Activated naive CD4-positive, alpha-beta T cell (primary cell): ENCODE measurements around the gene USP2.

Source experiments
- DNase-seq, 4 experiments: peaks; one replicate each; lab custom pipeline; 2025; lab: John Stamatoyannopoulos, UW

The USP2 gene

DNA sequence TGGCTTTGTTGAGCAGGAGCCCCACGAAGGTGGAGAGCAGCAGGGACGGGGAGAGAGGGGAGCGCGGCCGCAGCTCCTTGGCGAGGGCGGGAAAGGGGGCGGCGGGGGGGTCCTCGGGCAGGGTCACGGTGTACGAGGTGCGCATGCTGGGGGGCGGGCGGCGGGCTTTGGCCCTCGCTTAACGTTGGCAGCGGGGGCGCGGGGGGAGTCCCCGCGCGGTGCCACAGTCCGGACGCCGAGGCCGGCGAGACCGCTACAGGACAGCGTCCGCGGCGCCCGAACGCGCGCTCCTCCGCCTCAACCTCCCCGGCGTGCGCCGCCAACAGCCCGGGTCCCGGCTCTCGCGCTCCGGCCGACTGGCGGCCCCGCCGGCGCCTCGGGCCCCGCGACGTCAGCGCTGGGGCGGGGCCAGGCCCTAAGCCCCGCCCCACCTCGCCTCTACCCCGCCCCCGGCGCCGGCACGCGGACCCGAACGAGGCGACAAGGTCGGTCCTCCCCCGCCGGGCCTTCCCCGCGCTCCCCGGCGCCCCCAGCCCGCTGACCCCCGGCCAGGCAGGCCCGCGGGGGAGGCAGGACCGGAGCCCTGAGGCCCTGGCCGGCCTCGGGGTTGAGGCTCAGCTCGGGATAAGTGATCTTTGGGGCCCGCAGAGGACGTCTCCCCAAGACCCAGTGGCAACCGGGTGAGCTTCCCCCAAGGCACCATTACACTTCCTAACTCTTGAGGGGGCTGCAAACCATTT lies 17.5 kb downstream of the USP2 start:
- peak in 3 of 4 experiments; percentile 20 to 40 (median 29) for DNase-seq

DNA sequence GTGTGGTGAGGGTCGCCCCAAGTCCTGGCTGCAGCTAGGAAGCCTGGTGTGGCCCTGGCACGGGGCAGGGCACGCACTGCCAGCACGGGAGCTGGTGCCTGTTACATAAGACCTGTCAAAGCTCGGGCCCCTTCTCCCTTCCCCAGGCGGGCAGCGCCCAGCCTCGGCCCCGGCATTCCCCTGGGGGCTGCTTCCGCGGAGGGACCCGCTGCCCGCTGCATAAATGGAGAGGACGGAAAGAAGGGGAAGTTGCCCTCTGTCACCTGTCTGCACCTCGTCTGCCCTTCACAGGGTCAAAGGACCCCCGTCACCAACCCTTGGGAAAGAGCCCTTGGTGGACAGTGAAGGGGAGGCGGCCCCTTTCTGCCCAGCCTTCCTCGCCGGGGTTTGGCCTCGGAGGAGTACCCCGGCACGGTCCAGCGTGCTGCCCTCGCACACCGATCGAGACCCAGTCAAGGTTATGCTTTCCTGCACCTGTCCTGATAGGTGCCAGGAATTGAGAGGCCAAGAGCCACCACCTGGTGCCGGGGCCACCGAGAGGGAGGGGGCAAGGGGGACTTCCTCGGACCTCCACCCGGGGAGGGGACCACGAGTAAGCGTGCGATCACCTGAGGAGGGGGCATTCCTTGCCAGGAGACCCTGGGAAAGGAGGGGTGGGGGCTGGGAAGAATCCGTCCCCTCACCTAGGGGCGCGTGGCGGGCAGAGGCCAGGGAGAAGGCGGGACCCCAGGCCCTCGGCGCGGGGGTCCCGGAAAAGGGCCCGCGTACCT lies 18.2 kb downstream of the USP2 start:
- no peak for DNase-seq

DNA sequence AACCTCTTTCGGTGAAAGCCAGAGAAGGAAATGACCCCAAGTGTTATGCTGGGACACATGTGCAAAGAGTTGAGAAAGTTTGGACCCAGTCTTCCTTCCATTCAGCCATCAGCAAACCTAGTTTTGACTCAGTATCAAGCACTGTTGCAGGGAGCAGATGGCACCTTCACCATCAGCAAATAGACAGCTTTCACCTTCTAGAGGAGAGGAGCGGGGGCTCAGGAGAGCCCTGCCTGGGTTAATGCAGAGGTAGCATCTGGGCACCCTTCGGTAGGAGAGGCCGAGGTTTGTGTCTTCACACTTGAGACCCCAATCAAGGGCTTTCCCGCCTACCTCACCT lies 18.8 kb downstream of the USP2 start:
- no peak for DNase-seq

DNA sequence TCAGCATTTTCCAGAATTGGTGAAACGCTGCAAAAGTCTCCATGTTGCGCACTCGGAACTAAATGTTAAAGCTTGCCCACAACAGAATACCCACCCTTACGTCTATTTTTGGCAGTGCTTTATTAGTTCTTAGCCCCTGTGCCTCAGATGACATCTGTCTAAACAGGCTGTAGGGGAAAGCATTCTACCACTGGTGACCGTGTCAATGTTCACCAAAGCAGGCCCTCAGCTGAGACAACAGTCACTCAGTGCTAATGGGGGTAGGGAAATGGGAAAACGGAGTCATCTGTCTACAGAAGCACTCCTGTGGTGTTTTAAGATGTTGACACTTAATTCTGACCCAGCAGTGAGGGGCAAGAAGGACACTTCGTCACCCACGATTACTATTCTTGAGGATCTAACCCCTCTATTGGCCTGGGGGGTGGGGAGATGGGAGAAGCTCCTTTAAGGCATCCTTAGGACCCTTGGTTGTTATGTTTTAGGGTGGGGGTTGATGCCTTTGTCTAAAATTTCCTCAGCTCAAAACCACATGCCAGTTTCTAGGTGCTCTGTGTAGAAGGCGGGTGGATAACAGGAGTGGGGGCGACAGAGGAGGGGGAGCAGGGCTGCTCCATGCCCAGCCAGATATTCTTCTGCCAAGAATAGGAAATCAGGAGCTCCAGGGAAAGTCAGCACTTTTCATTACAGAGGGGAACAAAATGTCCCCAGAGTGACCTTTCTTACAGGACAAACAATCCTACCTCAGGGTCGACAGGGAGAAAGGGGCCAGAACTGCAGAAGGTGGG lies 19.4 kb downstream of the USP2 start:
- DNase-seq = no peak

DNA sequence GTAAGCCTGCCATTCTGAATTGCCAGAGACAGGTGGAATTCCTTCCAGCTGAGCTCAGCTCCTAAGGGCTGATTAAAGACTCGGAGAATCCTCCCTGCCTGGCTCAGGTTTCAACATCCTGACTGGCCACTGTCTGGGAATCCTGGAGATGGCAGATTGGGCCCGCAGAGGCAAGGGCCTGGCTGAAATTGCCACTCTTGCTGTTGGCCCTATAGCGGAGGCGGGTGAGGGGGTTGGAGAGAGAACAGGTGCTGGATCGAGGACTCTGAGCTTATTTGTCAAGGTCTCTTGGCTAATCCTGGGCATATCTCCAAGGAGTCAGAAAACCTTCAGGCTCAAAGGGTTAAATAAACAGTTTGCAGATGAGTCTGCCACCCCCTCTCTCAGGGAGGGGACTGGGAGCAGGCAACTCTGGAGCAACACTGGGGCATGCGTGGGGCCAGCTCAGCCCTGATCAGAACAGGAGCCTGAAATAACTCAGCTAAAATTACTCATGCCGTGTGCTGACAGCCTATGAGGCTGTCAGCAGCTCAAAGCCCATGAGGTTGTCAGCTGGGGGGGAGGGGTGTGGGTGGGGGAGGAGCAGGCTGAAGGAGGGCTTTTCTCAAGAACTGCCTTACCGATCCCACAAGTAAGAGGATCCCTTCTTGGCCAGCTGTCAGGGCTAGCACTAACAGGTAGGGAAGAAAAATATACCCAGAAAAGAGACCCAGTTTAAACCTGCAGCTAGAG lies 20.3 kb downstream of the USP2 start:
- no peak for DNase-seq

DNA sequence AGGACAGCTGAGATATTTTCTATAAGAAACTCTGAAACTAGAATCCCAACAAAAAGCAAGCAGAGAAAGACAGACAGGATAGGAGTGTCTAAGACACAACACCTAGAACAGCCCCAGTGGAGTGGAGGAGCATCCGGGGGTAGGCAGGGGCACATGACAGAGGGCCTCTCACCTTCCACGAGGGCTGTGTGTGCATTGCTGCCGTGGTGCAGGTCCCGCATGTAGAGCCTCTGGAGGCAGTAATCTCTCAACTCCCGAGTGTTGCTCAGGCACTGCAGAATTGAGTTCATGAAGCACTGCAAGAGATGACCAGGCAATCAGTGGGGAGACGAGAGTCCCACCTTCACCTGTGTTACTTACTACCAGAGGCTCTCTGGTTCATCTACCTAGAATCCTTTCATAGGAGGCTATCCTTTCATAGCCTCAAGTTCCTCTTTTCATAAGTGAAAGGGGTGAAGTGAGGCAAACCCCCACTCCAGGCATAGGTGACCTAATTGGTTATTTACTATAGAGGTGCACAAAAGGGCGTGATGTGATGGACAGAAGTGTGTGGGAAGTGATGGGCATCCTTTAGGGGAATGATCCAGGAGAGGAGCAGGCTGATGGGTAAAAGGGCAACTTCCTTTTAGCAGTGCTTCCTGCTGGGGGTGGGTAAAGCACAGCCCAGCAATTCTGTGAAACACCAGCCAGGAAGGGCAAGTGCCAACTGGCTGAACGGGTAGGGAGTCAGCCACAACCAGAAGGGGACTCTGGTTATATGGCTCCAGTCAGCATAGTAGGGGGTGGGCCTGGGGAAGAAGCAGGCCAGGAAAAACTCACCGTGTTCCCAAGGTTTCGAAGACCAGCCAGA lies 21.9 kb downstream of the USP2 start:
- no peak for DNase-seq

DNA sequence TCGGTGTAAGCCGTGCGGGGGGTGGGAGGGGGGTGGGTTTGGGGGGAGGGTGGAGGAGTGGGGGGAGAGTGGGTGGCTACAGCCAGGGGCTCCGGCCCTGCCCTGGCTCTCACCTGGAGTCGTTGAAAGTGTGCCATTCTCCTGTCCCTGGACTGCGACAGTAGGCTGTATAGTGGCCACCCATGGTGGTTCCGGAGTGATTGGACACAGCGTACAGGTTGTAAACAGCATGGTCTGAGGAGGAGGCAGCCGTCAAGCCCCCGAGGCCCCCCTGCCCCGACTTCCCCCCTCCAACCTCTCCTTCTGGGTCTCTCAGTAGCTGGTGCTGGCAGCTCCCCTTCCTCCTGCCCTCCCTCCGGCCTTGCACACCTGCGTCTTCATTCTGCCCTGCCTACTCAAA lies 24.4 kb downstream of the USP2 start:
- DNase-seq = no peak

DNA sequence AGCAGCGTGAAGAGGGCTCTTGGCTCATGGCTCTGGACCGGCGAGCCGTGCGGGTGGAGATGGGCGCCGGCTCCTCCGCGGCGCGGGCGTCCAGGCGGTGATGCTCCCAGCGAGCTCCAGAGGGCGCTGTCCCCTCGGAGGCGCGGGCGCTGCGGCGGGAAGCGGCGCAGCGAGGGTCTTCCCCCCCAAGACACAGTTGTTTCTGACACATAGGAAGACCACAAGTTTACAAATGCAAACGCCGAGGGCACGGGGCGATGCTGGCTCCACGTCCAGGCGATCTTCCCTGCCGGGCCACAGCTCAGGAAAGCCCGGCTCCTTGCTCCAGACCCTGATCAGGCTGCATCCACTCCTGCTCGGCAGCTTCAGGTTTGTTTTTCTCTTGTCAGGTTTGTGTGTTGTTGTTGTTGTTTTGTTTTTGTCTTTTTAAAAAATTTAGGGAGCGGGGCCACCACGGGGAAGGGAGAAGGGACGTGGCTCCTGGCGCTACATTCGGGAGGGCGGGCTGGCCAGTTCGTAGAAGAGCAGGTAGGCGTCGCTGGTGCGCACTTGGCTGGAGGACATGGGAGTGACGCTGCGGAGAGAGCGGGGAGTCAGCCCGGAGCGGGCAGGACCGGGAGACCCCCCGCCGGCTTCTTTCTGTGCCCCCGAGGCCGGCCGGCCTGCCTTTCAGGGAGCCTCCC lies 25.0 kb downstream of the USP2 start:
- peak; percentile 20 to 63 (median 46) for DNase-seq

DNA sequence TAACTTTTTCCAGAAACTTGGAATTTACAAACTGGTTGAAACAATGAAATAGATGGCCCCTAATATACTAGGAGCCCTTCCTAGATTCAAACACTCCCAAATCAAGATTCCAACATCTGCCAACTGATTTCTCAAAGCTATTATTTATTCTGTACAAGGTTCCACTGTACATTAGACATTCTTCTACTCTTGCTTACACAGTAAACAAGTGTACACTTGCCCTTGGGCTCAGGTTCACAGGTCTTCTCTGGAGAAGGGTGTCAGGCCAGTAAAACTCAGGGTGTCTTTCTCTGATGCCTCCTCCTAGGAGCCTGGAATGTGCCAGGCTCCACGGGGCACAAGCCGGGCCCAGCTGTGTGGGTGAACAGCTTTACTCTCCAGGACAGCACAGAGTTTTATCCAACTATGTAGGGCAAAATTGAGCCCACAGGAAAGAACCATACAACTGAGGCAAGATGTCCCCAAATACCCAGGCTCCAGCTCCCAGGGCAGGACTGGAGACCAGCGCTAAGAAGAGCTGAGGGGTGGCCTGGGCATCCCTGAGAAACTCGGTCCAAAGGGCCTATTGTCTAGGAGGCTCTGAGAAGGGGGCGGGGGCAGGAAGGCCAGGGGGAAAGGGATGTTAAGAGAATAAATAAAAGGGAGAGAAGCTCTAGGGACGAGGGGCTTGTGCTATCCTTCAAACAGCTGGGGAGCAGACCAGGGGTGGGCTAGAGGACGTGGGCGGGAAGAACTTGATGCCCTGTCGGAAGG lies 26.2 kb downstream of the USP2 start:
- DNase-seq = no peak

DNA sequence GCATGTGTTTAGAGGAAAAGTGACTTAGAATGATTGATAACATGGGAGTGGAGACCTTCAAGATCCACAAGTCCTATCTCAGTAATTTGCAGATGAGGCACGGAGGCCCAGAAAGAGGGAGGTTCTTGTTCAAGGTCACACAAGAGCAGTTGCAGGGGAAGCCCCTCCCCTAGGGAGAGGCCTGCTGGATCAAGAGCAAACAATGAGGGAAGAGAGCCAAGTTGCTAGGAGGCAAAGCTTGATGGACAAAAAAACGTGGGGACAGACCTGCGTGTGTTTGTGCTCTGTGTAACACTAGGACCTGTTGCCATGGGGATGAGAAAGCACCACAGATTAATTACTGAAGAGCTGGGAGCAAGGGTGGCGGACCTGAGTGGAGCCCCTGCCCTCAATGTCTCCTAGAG lies 28.6 kb downstream of the USP2 start:
- DNase-seq = no peak

DNA sequence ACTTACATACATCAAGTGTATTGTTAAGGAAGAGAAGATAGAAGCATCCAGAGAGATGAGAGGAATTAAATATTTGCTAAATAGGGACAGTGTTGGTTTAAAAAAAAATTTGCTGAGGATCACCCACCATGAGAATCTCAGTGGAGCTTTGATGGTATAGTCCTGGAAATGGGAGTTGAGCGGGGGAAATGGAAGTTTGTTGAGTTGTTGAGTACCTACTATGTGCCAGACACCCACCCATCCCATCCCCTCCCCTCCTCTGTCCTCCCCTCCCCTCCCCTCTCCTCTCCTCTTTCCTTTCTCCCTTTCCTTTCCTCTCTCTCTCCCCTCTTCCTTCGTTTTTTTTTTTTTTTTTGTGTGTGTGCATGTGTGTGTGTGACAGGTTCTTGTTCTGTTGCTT lies 30.3 kb downstream of the USP2 start:
- DNase-seq = no peak

DNA sequence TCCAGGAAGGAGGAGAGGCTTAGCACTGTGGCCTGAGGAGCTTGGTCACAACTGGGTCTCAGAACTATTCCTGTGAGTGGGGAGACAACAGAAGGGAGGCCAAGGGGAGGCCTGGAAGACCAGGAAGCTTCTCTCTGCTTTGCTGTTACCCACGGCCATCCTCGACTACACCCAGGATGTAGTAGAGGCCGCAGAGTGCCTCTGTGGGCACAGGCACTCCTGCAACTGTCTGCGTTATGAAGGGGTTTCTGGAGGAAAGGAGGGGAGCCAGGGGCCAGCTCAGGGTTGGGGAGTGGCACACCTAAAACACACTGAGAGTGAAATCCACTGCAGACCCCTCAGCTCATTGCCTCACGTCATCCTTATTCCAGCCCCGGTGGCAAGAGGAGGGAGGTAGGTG lies 31.2 kb downstream of the USP2 start:
- DNase-seq = no peak

DNA sequence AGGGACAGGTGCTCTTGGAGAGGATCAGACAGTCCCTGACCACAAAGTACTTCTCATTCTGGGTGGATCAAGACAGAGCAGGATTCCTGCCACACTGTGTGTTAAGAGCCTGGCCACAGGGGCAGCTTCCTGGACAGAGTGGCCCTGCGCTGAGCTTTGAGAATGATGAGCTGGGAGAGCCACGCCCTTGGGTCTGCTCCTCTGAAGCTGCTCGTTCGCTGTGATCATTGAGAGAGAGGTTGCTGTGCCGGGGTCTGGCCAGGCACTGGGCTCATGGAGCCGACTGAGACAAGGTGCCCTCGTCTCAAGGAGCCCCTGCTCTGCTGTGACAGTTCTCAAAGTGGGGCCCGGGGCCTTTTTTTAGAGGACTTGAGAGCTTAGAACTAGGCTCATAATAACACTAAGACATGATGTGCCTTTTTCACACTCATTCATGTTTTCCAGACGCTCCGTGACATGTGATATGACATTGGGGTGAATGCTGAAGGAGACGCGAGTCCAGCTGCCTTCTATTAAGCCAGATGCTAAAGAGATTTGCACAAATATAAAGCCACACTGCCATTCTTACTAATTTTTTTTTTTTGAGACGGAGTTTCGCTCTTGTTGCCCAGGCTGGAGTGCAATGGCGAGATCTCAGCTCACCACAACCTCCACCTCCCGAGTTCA lies 33.4 kb downstream of the USP2 start:
- no peak for DNase-seq

DNA sequence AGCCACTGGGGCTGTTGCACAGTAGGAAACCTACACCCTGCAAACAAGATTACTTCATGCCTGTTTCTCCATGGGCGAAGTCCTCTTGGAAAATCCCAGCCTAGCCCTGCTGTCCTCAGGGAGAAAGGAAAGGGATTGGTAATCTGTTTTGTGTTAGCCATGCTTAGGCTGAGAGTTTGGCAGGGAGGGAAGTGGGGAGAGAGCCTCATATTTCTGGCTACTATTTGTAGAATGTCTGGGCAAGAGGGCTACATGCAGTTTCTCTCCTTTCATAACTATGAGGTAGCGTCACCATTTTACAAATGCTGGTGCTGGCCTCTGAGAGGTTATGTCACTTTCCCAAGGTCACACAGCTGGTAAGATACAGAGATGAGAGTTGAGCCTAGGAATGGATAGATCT lies 34.2 kb downstream of the USP2 start:
- no peak for DNase-seq

DNA sequence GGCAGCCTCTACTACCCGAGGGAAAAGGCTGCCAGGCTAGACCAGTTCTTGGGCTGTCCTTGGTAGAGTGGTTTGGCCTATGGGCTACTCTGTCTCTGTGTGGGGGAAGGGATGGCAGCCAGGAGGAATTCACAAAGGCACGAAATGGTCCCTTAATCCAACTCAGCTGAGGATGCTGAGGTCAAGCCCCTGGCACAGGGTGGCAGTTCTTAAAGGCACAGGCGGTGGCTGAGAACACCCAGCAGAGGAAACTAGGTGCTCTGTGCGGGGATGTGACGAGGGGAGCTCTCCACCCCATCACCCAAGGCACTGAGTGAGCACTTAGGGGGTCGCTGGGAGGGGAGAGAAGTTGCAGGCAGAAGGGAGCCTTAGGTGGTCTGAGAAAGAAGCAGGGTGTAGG lies 34.9 kb downstream of the USP2 start, which contains the start of gene MFRP:
Gene MFRP, minus strand, starts transcription at position 101 of the 400 bp plus-strand sequence. CDS start 192 bp downstream, outside the sequence.
- DNase-seq = no peak

DNA sequence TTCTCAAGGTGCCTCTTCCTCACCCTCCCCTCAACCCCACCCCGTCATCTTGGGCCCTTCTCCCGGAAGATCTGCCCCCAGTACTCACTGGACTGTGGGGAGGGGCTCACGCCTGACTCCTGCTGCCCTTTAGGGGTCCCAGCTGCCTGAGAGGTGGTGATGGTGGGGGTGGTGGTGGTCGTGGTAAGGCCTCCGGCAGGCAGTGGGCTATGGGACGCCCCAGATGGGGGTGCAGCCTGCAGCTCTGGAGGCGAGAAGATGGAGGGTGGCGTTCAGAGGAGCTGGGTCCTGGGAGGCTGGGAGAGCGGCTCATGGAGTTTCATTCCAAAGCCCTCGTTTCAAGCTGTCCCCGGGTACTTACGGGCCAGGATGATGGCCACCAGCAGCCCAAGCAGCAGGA lies 35.8 kb downstream of the USP2 start:
- DNase-seq = no peak

DNA sequence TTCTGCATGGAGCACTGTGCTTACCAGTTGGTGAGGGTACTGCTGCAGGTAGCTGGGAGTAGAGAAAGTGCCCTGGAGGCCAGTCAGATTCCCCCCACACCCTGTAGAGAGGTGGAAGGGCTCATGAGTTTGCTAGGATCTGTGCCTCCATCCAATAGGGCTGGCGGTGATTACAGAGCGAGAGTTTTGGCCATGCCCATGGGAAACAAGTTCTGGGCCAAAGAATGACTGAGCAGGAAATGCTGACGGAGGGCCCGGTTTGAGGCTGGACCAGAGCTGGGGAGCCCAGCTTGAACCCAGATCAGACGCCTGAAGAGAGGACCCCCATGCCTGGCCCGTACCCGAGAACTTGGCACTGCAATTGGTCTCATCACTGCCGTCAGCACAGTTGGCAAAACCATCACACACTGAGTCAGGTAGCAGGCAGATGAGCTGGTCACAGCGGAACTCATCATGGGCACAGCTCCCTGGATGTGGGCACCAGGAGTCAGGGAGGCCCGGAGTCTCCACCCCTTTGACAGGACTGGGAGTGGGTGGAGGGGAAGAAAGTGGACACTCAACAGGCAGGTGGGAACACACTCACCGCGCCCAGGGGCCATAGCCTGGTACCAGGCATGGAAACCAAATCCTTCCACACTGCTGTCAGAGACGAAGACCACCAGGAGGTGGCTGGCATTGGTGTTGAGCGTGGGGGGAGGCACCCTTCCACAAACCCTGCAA lies 37.0 kb downstream of the USP2 start:
- DNase-seq = no peak

DNA sequence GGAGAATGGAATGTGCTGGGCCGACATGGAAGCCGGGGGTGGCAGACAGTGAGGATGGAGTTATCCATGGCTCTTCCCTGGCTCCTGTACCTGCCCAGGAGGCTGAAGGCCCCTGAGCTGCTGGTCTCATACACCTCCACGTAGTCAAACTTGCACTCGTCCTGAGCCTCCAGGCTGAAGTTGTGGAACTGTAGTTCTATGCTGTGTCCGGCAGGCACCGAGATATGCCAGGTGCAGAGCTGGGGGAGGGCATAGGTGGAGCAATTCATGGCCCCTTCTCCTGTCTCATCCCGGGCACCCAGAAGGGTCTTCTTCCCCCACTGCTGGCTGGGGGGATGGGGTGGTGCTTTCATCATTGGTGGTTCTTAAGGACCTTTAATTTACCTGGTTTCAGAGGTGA lies 37.8 kb downstream of the USP2 start:
- no peak for DNase-seq
